H9 (cell line): ENCODE measurements around the gene CASK. TPM values are rescaled to one million over a fixed set of nuclear protein-coding genes. Genes with fewer than 3 reads are reported as not detected.

Source experiments
- DNase-seq: peaks from one replicate; pipeline ENCODE4 v3.0.0-alpha.2; 2017
- H2AFZ ChIP-seq: one replicate; pipeline ENCODE4 v1.6.1; 2013; ENCODE audit warnings: mild to moderate bottlenecking, low read length, control low read depth, moderate library complexity
- H2AK5ac ChIP-seq: 2 replicates; pipeline ENCODE4 v1.6.1; 2013; ENCODE audit warnings: low read length, control low read depth, mixed read lengths; ENCODE audit not compliant: insufficient read length
- H2BK120ac ChIP-seq: one replicate; pipeline ENCODE4 v1.6.1; 2013; ENCODE audit warnings: low read depth, mild to moderate bottlenecking, low read length, control low read depth, inconsistent platforms; ENCODE audit not compliant: poor library complexity, severe bottlenecking
- H2BK12ac ChIP-seq: 2 replicates; pipeline ENCODE4 v1.6.1; 2013; ENCODE audit warnings: low read length, control low read depth, mixed read lengths, low read depth; ENCODE audit not compliant: insufficient read length
- H2BK15ac ChIP-seq: 2 replicates; pipeline ENCODE4 v1.6.1; 2013; ENCODE audit warnings: low read depth, low read length, control low read depth
- H2BK20ac ChIP-seq: one replicate; pipeline ENCODE4 v1.6.1; 2013; ENCODE audit warnings: low read depth, mild to moderate bottlenecking, low read length, control low read depth, inconsistent platforms; ENCODE audit not compliant: poor library complexity, severe bottlenecking
- H2BK5ac ChIP-seq: 2 replicates; pipeline ENCODE4 v1.6.1; 2013; ENCODE audit warnings: low read length, control low read depth, mixed read lengths; ENCODE audit not compliant: insufficient read length
- H3K14ac ChIP-seq: 2 replicates; pipeline ENCODE4 v1.6.1; 2013; ENCODE audit warnings: low read length, control low read depth; ENCODE audit not compliant: insufficient read depth
- H3K18ac ChIP-seq: 2 replicates; pipeline ENCODE4 v1.6.1; 2013; ENCODE audit warnings: low read depth, mild to moderate bottlenecking, mixed read lengths, low read length, control low read depth; ENCODE audit not compliant: insufficient read length
- H3K23ac ChIP-seq: 2 replicates; pipeline ENCODE4 v1.6.1; 2013; ENCODE audit warnings: low read length, control low read depth, mixed read lengths, low read depth; ENCODE audit not compliant: insufficient read length
- H3K23me2 ChIP-seq: 2 replicates; pipeline ENCODE4 v1.6.1; 2013; ENCODE audit warnings: low read depth, mild to moderate bottlenecking, mixed read lengths, low read length, control low read depth; ENCODE audit not compliant: insufficient read length, poor library complexity, severe bottlenecking
- H3K27ac ChIP-seq: 2 replicates; pipeline ENCODE4 v1.5.1; 2013; ENCODE audit warnings: low read length, control low read depth, mixed read lengths, low read depth; ENCODE audit not compliant: insufficient read length
- H3K27me3 ChIP-seq: 2 replicates; pipeline ENCODE4 v1.6.1; 2013; ENCODE audit warnings: low read length, control low read depth, inconsistent platforms; ENCODE audit not compliant: insufficient read depth
- H3K4ac ChIP-seq: 2 replicates; pipeline ENCODE4 v1.6.1; 2013; ENCODE audit warnings: low read depth, mild to moderate bottlenecking, control low read depth, inconsistent platforms, low read length, moderate library complexity
- H3K4me1 ChIP-seq: 2 replicates; pipeline ENCODE4 v1.6.1; 2013; ENCODE audit warnings: low read length, control low read depth, inconsistent platforms; ENCODE audit not compliant: insufficient read depth
- H3K4me2 ChIP-seq: 2 replicates; pipeline ENCODE4 v1.6.1; 2013; ENCODE audit warnings: low read length, control low read depth, mixed read lengths; ENCODE audit not compliant: insufficient read length, insufficient read depth
- H3K56ac ChIP-seq: 2 replicates; pipeline ENCODE4 v1.6.1; 2013; ENCODE audit warnings: low read depth, mild to moderate bottlenecking, mixed read lengths, low read length, control low read depth; ENCODE audit not compliant: insufficient read length
- H3K79me1 ChIP-seq: 2 replicates; pipeline ENCODE4 v1.6.1; 2013; ENCODE audit warnings: low read depth, mild to moderate bottlenecking, moderate library complexity, low read length, control low read depth, inconsistent platforms; ENCODE audit not compliant: insufficient read depth, poor library complexity, severe bottlenecking
- H3K79me2 ChIP-seq: 2 replicates; pipeline ENCODE4 v1.6.1; 2013; ENCODE audit warnings: low read length, control low read depth, inconsistent platforms; ENCODE audit not compliant: insufficient read depth
- H3K9ac ChIP-seq: 2 replicates; pipeline ENCODE4 v1.6.1; 2013; ENCODE audit warnings: low read length, control low read depth, mixed read lengths; ENCODE audit not compliant: insufficient read length; ENCODE audit errors: extremely low read depth
- H3K9me3 ChIP-seq: one replicate; pipeline ENCODE4 v1.6.1; 2013; ENCODE audit warnings: low read depth, low read length, inconsistent platforms; ENCODE audit not compliant: control insufficient read depth
- H3T11ph ChIP-seq: one replicate; pipeline ENCODE4 v1.6.1; 2013; ENCODE audit warnings: mild to moderate bottlenecking, low read length, control low read depth, inconsistent platforms
- H4K20me1 ChIP-seq: one replicate; pipeline ENCODE4 v1.6.1; 2013; ENCODE audit not compliant: control insufficient read depth, insufficient read length, insufficient read depth
- H4K5ac ChIP-seq: 2 replicates; pipeline ENCODE4 v1.6.1; 2013; ENCODE audit warnings: low read depth, mild to moderate bottlenecking, mixed read lengths, low read length, control low read depth; ENCODE audit not compliant: insufficient read length
- H4K8ac ChIP-seq: replicated peaks from 2 replicates; pipeline ENCODE4 v1.6.1; 2013; ENCODE audit warnings: low read length, control low read depth, mixed read lengths, low read depth; ENCODE audit not compliant: insufficient read length
- H4K91ac ChIP-seq: 2 replicates; pipeline ENCODE4 v1.6.1; 2013; ENCODE audit warnings: low read depth, mild to moderate bottlenecking, moderate library complexity, mixed read lengths, low read length, control low read depth; ENCODE audit not compliant: insufficient read length
- H3K27ac Mint-ChIP-seq, 3 experiments: 2 replicates in 2 of 3; 3 replicates in 1 of 3; pipeline ENCODE4 v1.8.0; 2020 to 2021; ENCODE audit warnings: mixed read lengths in 3 of 3, mild to moderate bottlenecking in 1 of 3, moderate library complexity in 1 of 3
- H3K27me3 Mint-ChIP-seq: 2 replicates; pipeline ENCODE4 v1.8.0; 2021; ENCODE audit warnings: low read depth, mild to moderate bottlenecking, moderate library complexity, mixed read lengths
- H3K36me3 Mint-ChIP-seq, 3 experiments: 2 replicates in 2 of 3; 3 replicates in 1 of 3; pipeline ENCODE4 v1.8.0; 2020 to 2021; ENCODE audit warnings: low read depth in 3 of 3, mixed read lengths in 3 of 3; ENCODE audit not compliant: insufficient read depth in 1 of 3
- H3K4me1 Mint-ChIP-seq, 2 experiments: 2 replicates each; pipeline ENCODE4 v1.8.0; 2020; ENCODE audit warnings: mixed read lengths in 2 of 2
- H3K4me3 Mint-ChIP-seq, 2 experiments: 2 replicates in 1 of 2; 3 replicates in 1 of 2; pipeline ENCODE4 v1.8.0; 2020 to 2021; ENCODE audit warnings: mild to moderate bottlenecking in 2 of 2, mixed read lengths in 2 of 2, moderate library complexity in 1 of 2
- H3K9me3 Mint-ChIP-seq, 2 experiments: 2 replicates in 1 of 2; 3 replicates in 1 of 2; pipeline ENCODE4 v1.8.0; 2020; ENCODE audit warnings: mild to moderate bottlenecking in 2 of 2, mixed read lengths in 2 of 2, moderate library complexity in 1 of 2
- WGBS: extraction: QIAGEN DNeasy Blood & Tissue Kit; methylation state at CpG from one replicate; pipeline ENCODE4 v1.1.7; 2013; ENCODE audit warnings: missing lambda C conversion rate, low lambda C conversion rate, mixed read lengths; ENCODE audit not compliant: insufficient read length; ENCODE audit errors: extremely low coverage; 5-methylcytosine and 5-hydroxymethylcytosine counted together
- total RNA-seq: library from RNA; stranded (reverse); gene quantifications from 2 replicates; pipeline ENCODE4 v1.2.1, GENCODE V29; 2021
- TF ChIP-seq, protein P1 (sequence below): fragments of 200-600 bp; sonication (generic); conservative IDR thresholded peaks from 3 replicates; pipeline ENCODE4 v1.8.0; 2021; ENCODE audit warnings: antibody characterized with exemption, mild to moderate bottlenecking

CASK gene
- total RNA-seq, 1 experiment from 2014 or later: 44.1 TPM

DNA sequence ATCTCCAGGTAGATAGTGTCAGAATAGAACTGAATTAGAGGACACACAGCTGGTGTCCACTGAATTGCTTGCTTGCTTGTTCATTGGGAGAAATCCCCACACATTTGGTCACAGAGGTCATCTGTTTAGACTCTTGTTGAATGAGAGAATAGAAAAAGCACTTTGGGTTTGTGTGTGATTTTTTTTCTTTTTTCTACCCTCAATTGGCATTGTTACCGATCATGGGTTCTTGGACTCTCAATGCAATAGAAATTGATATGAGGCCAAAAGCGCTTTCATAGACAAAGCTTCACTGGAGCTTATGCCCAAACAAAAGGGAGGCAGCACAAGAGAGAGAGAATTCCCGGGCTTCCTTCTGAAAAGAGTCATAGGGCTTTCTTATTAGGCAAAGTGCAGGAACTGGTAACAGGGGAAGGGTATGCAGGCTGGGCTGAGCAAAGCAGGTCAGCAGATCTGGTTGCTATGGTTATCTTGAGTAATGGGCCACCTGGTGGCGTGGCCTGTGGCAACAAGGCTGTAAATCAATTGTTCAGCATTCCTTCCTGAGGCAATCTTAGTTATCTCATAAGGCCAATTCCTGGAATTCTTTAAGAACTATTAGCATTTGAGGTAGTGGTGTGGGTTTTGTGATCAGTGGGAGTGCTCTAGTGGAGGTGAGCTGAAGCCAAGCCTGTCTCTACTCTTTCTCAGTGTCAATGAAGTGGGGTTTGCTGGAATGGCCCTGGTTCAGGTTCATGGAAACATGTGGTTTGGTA is 204.7 kb downstream of the CASK start:
- no peak overlapping the region for H3K4ac ChIP-seq
- H4K20me1 ChIP-seq: no peaks in the 10 kb centered on the region
- H3K9ac ChIP-seq: peak overlapping the region; percentile 2
- peak overlapping the region; percentile 80 for H2BK12ac ChIP-seq
- peak overlapping the region; percentile 84 to 89 (median 88) for H3K27ac Mint-ChIP-seq
- H2AFZ ChIP-seq: no peak overlapping the region
- peaks cover 27 to 34% (median 34%) of the 10 kb centered on the region in 3 experiments for H3K36me3 Mint-ChIP-seq
- H3K4me2 ChIP-seq: no peak overlapping the region
- H3K27me3 ChIP-seq: no peaks in the 10 kb centered on the region
- H3K56ac ChIP-seq: no peak overlapping the region
- H3K27me3 Mint-ChIP-seq: no peaks in the 10 kb centered on the region; the same call in 1 of the 2 replicates
- H2BK120ac ChIP-seq: no peak overlapping the region
- H3K4me3 Mint-ChIP-seq: no peak overlapping the region
- H2BK20ac ChIP-seq: no peak overlapping the region
- peak overlapping the region; percentile 51 for H2AK5ac ChIP-seq
- WGBS: no CpG with 5 or more reads among the region's 4 CpGs
- no peaks in the 10 kb centered on the region for H3K79me2 ChIP-seq
- H4K91ac ChIP-seq: peak overlapping the region; percentile 61
- peaks cover 15 to 21% of the 10 kb centered on the region in 2 experiments for H3K4me1 Mint-ChIP-seq
- no peak overlapping the region for H3K23ac ChIP-seq
- H3T11ph ChIP-seq: peak overlapping the region; percentile 5
- H3K23me2 ChIP-seq: no peaks in the 10 kb centered on the region
- H3K9me3 Mint-ChIP-seq: peaks cover 70 to 79% of the 10 kb centered on the region in 2 experiments
- H4K5ac ChIP-seq: no peak overlapping the region
- peaks cover 5% of the 10 kb centered on the region; the same call in 1 of the 2 replicates for H3K4me1 ChIP-seq
- peak overlapping the region; percentile 90 for H3K27ac ChIP-seq
- TF ChIP-seq, protein P1, sequence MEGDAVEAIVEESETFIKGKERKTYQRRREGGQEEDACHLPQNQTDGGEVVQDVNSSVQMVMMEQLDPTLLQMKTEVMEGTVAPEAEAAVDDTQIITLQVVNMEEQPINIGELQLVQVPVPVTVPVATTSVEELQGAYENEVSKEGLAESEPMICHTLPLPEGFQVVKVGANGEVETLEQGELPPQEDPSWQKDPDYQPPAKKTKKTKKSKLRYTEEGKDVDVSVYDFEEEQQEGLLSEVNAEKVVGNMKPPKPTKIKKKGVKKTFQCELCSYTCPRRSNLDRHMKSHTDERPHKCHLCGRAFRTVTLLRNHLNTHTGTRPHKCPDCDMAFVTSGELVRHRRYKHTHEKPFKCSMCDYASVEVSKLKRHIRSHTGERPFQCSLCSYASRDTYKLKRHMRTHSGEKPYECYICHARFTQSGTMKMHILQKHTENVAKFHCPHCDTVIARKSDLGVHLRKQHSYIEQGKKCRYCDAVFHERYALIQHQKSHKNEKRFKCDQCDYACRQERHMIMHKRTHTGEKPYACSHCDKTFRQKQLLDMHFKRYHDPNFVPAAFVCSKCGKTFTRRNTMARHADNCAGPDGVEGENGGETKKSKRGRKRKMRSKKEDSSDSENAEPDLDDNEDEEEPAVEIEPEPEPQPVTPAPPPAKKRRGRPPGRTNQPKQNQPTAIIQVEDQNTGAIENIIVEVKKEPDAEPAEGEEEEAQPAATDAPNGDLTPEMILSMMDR: 0 out of 3 replicates have a peak, but pooled peaks have one; percentile 26
- H3K18ac ChIP-seq: peak overlapping the region; percentile 78
- no peaks in the 10 kb centered on the region for H3K79me1 ChIP-seq
- H2BK5ac ChIP-seq: no peak overlapping the region
- peak; percentile 93 for DNase-seq
- no peak overlapping the region for H2BK15ac ChIP-seq
- peaks cover 10% of the 10 kb centered on the region for H3K9me3 ChIP-seq
- H3K14ac ChIP-seq: no peak overlapping the region
- no peak overlapping the region for H4K8ac ChIP-seq
